HepG2 (cell line): Measurements from ENCODE around the gene FNDC3B. TPM values are rescaled to one million over a fixed set of nuclear protein-coding genes. Genes with fewer than 3 reads are reported as not detected.
A peak's percentile ranks its signal among the peaks of the same experiment; 100 is the strongest.

ENCODE experiments used
- ATAC-seq: fragments of 200-7000 bp; cut with Tn5 transposase; 3 replicates; pipeline ENCODE4 v1.9.1; 2020; ENCODE audit warnings: mild to moderate bottlenecking, moderate library complexity
- BruUV-seq: library from RNA; stranded (reverse); fragments of 400-500 nt; replicated peaks from 2 replicates; lab custom pipeline; 2021; lab: Mats Ljungman, UMichigan
- CTCF ChIA-PET: fragments of 300-600 bp; formaldehyde crosslinking; extraction: SDS; loops from one replicate; lab custom pipeline; 2021; ENCODE audit warnings: low total read pairs, inconsistent platforms, low intra/inter-chr PET ratio; lab: Yijun Ruan, JAX
- POLR2A ChIA-PET: fragments of 350-600 bp; sonication (Branson Sonifier 250); formaldehyde crosslinking; loops from one replicate; lab custom pipeline; 2020; ENCODE audit warnings: antibody characterized with exemption, inconsistent platforms; lab: Yijun Ruan, JAX
- DNase-seq: peaks from one replicate; pipeline ENCODE4 v3.0.0-alpha.2; 2015; ENCODE audit warnings: low spot score
- FAIRE-seq: peaks from 3 replicates; lab custom pipeline; 2011; peaks lifted over from hg19 to GRCh38; lab: Jason Lieb, UNC
- H2AFZ ChIP-seq: one replicate; pipeline ENCODE4 v1.6.1; 2011; ENCODE audit warnings: low read length, inconsistent platforms
- H3K27ac ChIP-seq: fragments of 300-600 bp; 3 replicates; pipeline ENCODE4 v1.8.0; 2011; ENCODE audit warnings: mixed run types, mild to moderate bottlenecking, mixed read lengths, low read length, inconsistent platforms; ENCODE audit not compliant: insufficient read depth; ENCODE audit errors: extremely low read length
- H3K27me3 ChIP-seq, 2 experiments: fragments of 200-600 bp in 1 of 2; 2 replicates in 1 of 2; 3 replicates in 1 of 2; pipeline versions ENCODE4 v1.6.0 to v1.8.0; 2011; ENCODE audit warnings: low read length in 2 of 2, mild to moderate bottlenecking in 2 of 2, moderate library complexity in 2 of 2, inconsistent platforms in 1 of 2; ENCODE audit not compliant: insufficient read depth in 2 of 2, control insufficient read depth in 1 of 2
- H3K36me3 ChIP-seq, 2 experiments: fragments of 200-600 bp in 1 of 2; replicated peaks in 1 of 2; 2 replicates in 1 of 2; 3 replicates in 1 of 2; pipeline versions ENCODE4 v1.5.1 to v1.8.0; 2011; ENCODE audit warnings: low read length in 2 of 2, inconsistent platforms in 1 of 2; ENCODE audit not compliant: insufficient read depth in 2 of 2, control insufficient read depth in 1 of 2
- H3K4me1 ChIP-seq: 2 replicates; pipeline ENCODE4 v1.5.1; 2012; ENCODE audit warnings: low read length, inconsistent platforms; ENCODE audit not compliant: insufficient read depth
- H3K4me2 ChIP-seq: 2 replicates; pipeline ENCODE4 v1.6.0; 2011; ENCODE audit warnings: low read depth, low read length, inconsistent platforms
- H3K4me3 ChIP-seq, 3 experiments: fragments of 200-600 bp in 1 of 3; sonication (generic), shearing (Covaris generic) in 1 of 3; replicated peaks in 1 of 3; 2 replicates each; pipeline ENCODE4 v1.5.1; 2011 to 2016; ENCODE audit warnings: low read length in 3 of 3, inconsistent platforms in 2 of 3, low read depth in 2 of 3, mild to moderate bottlenecking in 2 of 3, control low read depth in 1 of 3, mixed read lengths in 1 of 3; ENCODE audit not compliant: insufficient read depth in 1 of 3
- H3K79me2 ChIP-seq: one replicate; pipeline ENCODE4 v1.6.1; 2011; ENCODE audit warnings: low read length, inconsistent platforms; ENCODE audit not compliant: insufficient read depth
- H3K9ac ChIP-seq: 2 replicates; pipeline ENCODE4 v1.6.0; 2011; ENCODE audit warnings: mild to moderate bottlenecking, low read depth, low read length, inconsistent platforms; ENCODE audit not compliant: insufficient read depth
- H3K9me3 ChIP-seq: 2 replicates; pipeline ENCODE4 v1.5.1; 2012; ENCODE audit warnings: mild to moderate bottlenecking, low read length
- H4K20me1 ChIP-seq: 2 replicates; pipeline ENCODE4 v1.6.0; 2011; ENCODE audit warnings: inconsistent platforms, mild to moderate bottlenecking, low read length, moderate library complexity; ENCODE audit not compliant: insufficient read depth
- NFKB2 ChIP-seq: sonication (generic); formaldehyde crosslinking; IDR thresholded peaks from 2 replicates; pipeline ENCODE4 v1.4.0; 2020; ENCODE audit warnings: missing genetic modification reagents, borderline replicate concordance
- NFRKB ChIP-seq: fragments of 450-650 bp; IDR thresholded peaks from 2 replicates; pipeline ENCODE4 v1.6.1; 2017
- POLR2G ChIP-seq: fragments of 200-400 bp; formaldehyde crosslinking; IDR thresholded peaks from 2 replicates; pipeline ENCODE4 v1.6.1; 2018; ENCODE audit warnings: mild to moderate bottlenecking, low read depth, low read length, moderate library complexity
- RBM22 ChIP-seq: fragments of 200-400 bp; formaldehyde crosslinking; optimal IDR thresholded peaks from 2 replicates; pipeline ENCODE3; 2017; ENCODE audit warnings: mild to moderate bottlenecking, low read length, moderate library complexity
- ZNF44 ChIP-seq: sonication (generic); formaldehyde crosslinking; IDR thresholded peaks from 2 replicates; pipeline ENCODE4 v1.5.1; 2020; ENCODE audit warnings: mild to moderate bottlenecking, missing genetic modification reagents
- ZNF816 ChIP-seq: sonication (generic); formaldehyde crosslinking; IDR thresholded peaks from 2 replicates; pipeline ENCODE4 v1.8.0; 2022; ENCODE audit warnings: missing genetic modification reagents, mild to moderate bottlenecking, borderline replicate concordance
- WGBS: methylation state at CpG from one replicate; pipeline ENCODE4 v1.1.6; 2017; ENCODE audit warnings: low lambda C conversion rate; 5-methylcytosine and 5-hydroxymethylcytosine counted together
- in situ Hi-C: cut with HindIII; loops from 2 replicates; pipeline ENCODE4 v1.10.0; 2017; ENCODE audit warnings: low pct_unique_long_range_greater_than_20kb; ENCODE audit not compliant: extremely low pct_ligation_motif_present
- intact Hi-C: fragments of 100-400 bp; cut with micrococcal nuclease; formaldehyde crosslinking; loops from one replicate; pipeline ENCODE4 v1.10.0; 2022; ENCODE audit not compliant: unreplicated experiment
- polyA plus RNA-seq, 8 experiments: library from polyadenylated mRNA; depleted of rRNA in 3 of 8; stranded (reverse) in 7 of 8; unstranded in 1 of 8; fragments of >200 nt; fragmentation: Illumina TruSeq in 4 of 8; extraction: Trizol in 4 of 8; gene quantifications; 2 replicates each; pipeline versions ENCODE4 v1.2.1 to v1.2.3, GENCODE V29; 2011 to 2016; ENCODE audit warnings: low read depth in 4 of 8, missing spikeins in 1 of 8, mixed read lengths in 1 of 8; ENCODE audit not compliant: insufficient read depth in 1 of 8
- total RNA-seq, 5 experiments: library from RNA; depleted of rRNA; stranded (reverse); fragments of >200 nt; fragmentation: Illumina TruSeq; extraction: Trizol; gene quantifications; 2 replicates each; pipeline ENCODE4 v1.2.3, GENCODE V29; 2016; ENCODE audit warnings: low read depth in 1 of 5

Gene FNDC3B
- total and polyA plus RNA-seq, 2 of the 13 experiments (the other 11 are each of a cell fraction or from before 2014, with no cell fraction given) = 74.8 to 103 TPM

- Histone ChIP-seq H3K4me3 (no peak overlapping the region), H3K9me3 (no peaks in the 10 kb centered on the region), H3K9ac (no peak overlapping the region), H3K27me3 (no peaks in the 10 kb centered on the region), H3K36me3 (peaks cover 20 to 82% of the 10 kb centered on the region in 2 experiments), H3K4me2 (no peak overlapping the region), H3K4me1 (peaks cover 96% of the 10 kb centered on the region), H2AFZ (no peak overlapping the region), H4K20me1 (peaks cover 96% of the 10 kb centered on the region), H3K27ac (no peak overlapping the region), H3K79me2 (peaks cover 95% of the 10 kb centered on the region)
- intact Hi-C loops = no loop called here
- TF ChIP-seq RBM22 = peak; percentile 99
- no peak for TF ChIP-seq ZNF44 (CRISPR knock-in tag)
- no peak for TF ChIP-seq ZNF816 (CRISPR knock-in tag)
- TF ChIP-seq NFRKB = no peak
- TF ChIP-seq POLR2G = peak; percentile 56
- ChIA-PET POLR2A (no interaction called here), CTCF (no interaction called here)
- WGBS = 94% methylated on average over 9 of the region's 9 CpGs
- no peak for FAIRE-seq
- no peak for DNase-seq
- BruUV-seq = no TSS peak
- no peak for ATAC-seq
- in situ Hi-C loops = no loop called here
Measured at GRCh38 chr3:172112078-172112733, 72.8 kb downstream of the FNDC3B start.

- FAIRE-seq (no peak), ATAC-seq (no peak), DNase-seq (no peak)
- POLR2A ChIA-PET = no interaction called here
- Histone ChIP-seq H3K9me3 (no peaks in the 10 kb centered on the region), H3K9ac (no peak overlapping the region), H3K4me3 (no peak overlapping the region), H4K20me1 (peaks cover 96% of the 10 kb centered on the region), H3K4me1 (peaks cover 96% of the 10 kb centered on the region), H3K4me2 (no peak overlapping the region), H3K27me3 (no peaks in the 10 kb centered on the region), H3K79me2 (peaks cover 95% of the 10 kb centered on the region), H3K27ac (no peak overlapping the region), H2AFZ (no peak overlapping the region), H3K36me3 (peaks cover 20 to 81% of the 10 kb centered on the region in 2 experiments)
- CTCF ChIA-PET = no interaction called here
- 93% methylated on average over 5 of the region's 5 CpGs for WGBS
- intact Hi-C loops = no loop called here
- BruUV-seq = TSS peak; percentile 11
- TF ChIP-seq RBM22 (peak; percentile 94), NFKB2 (no peak)
- in situ Hi-C loops = no loop called here
Measured at GRCh38 chr3:172112734-172113120, 73.3 kb downstream of the FNDC3B start.
